NCI-H1092 treated with DMSO at 0.1 percent for 48 hours (cell line): Measurements from ENCODE around the gene TMEM258.

Experiments
- DNase-seq: peaks from one replicate; lab custom pipeline; 2025; lab: John Stamatoyannopoulos, UW

The TMEM258 gene

DNA sequence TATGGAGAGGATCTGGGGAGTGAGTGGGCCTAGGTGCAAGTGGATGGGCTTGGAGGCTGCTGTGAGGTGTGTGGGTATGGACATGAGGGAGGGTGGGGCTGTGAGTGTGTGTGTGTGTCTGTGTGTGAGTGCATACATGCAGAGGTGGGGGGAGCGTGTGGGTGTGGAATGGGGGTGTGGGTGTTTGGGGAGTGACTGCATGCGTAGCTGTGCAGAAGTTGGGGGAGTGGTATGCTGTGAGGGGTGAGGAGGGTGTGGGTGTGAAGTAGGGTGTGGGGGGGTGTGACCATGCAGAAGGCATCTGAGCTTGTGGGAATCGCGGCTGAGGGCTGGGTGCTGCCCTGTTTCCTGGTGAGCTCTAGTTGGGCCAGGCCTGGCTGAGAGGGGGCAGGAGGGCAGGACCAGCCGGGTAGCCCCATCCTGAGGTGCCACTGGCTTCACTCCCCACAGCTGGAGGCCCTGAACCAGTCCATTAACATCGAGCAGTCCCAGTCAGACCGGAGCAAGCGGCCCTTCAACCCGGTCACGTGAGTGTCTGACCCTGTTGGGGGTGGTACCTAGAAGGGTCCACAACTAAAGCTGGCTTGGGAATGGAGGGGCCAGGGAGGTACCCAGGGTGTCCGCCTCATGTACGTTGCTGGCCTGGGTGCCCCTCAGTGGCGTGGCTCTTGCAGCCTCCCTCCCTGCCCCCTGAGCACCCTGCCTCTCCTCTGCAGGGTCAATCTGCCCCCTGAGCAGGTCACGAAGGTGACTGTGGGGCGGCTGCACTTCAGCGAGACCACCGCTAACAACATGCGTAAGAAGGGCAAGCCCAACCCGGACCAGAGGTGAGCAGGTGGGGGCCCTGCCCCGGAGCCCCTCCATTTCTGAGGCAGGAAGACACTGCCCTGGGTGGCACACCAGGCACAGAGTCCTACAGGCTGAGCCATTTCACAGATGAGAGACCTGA is 16.5 kb downstream of the TMEM258 start:
- DNase-seq, result no peak

DNA sequence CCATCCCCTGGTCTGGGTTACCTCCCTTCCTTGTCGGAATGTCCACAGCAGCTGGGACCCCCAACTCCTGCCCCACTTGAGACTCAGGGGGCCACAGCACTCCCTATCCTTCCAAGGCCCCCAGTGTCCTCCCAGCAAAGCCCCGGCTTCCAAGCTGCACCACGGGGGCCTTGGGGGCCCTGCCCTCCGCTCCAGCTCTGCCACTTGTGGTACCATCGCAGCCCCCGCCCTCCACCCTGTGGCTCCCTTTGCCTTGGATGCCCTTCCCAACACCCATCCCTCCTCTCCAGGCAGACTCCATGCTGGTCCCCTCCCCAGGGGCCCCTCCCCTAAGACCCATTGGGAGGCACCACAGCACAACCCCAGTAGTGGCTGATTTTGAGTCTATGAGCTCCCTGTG is 17.3 kb downstream of the TMEM258 start:
- DNase-seq, result no peak

DNA sequence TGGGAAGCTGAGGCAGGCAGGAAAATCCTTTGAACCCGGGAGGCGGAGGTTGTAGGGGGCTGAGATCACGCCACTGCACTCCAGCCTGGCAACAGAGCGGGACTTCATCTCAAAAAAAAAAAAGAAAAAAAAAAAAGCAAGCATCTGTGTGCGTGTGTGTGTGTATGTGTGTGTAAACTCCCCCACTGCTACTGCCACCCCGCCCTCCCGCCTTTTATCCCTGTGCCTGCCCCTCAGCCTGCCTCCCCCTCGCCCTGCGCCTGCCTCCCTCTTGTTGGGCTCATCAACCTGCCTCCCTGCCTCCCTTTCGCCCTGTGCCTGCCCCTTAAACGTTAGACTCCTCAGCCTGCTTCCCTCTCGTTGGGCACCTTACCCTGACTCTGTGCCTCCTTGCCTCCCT is 18.0 kb downstream of the TMEM258 start:
- no peak for DNase-seq

DNA sequence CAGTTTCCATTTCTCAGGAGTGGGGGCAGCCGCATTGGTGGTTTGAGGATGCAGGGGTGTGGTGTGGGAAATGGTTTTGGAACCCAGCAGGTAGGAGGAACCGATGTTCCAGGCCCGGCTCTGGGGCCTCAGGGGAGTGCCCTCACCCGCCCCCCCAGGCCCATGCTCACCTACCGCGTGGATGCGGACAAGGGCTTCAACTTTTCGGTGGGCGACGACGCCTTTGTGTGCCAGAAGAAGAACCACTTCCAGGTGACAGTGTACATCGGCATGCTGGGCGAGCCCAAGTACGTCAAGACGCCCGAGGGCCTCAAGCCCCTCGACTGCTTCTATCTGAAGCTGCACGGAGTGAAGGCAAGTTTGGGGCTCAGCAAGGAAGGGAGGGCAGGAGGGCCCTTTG is 18.6 kb downstream of the TMEM258 start:
- DNase-seq, result no peak

DNA sequence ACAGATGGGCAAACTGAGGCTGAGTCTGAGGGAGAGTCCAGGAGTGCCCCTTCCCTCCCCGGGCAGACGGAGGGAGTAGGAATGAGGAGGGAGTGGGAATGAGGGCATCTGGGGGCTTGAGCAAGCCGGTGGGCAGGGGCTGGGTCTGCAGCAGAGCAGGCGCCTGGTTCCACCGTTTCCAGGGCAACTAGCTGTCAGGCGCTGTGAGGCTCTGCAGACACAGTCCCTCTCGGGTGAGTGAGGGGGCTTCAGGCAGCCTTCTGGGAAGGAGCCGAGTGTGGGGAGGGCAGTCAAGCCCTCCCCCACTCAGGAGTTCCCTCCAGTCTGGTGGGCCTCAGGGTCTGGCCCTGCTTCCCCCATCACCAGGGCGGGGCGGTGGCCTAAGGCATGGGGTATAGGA is 19.0 kb downstream of the TMEM258 start:
- no peak for DNase-seq

DNA sequence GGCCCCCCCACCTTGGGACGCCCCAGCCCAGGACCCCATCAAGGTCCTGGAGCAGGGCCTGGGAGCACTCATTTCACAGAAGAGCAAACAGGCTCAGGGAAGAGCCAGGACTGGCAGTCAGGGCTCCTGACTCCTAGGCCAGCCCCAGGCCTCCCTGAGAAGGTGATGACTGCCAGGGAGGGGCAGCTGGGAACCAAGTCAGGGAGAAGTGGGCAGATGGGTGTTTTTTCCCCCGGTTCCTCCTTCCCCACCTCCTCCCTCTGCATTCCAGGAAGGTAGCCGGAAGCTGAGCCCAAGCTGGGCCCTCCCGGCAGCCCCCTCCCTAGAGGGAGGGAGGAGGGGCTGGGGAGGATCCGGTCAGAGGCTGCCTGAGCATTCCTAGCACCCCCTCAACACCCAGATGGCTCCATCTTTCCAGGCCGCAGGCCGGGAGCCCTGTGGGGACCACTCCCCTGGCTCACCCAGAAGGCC is 20.4 kb downstream of the TMEM258 start:
- no peak for DNase-seq

DNA sequence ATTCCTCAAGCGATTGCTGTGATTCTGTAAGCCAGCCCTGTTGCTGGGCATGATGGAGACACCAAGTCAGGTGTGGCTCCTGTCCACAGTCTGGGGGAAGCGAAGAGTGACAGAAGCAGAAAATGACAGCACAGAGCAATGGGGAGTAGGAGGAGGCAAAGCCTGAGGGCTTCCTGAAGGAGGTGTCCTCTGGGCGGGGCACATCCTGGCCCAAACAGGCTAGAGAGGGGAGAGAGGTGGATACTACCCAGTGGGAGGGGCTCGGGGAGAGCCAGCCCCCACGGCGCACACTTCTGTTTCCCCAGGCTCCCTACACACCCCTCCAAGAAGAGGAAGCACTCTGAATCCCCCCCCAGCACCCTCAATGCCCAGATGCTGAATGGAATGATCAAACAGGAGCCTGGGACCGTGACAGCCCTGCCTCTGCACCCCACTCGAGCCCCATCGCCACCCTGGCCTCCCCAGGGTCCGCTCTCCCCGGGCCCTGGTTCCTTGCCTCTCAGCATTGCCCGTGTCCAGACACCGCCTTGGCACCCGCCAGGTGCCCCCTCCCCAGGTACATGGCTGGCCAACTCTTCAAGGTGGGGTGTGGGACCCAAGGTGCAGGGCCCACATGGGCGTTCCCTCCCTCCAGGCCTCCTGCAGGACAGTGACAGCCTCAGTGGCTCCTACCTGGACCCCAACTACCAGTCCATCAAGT is 21.1 kb downstream of the TMEM258 start:
- DNase-seq, result no peak

DNA sequence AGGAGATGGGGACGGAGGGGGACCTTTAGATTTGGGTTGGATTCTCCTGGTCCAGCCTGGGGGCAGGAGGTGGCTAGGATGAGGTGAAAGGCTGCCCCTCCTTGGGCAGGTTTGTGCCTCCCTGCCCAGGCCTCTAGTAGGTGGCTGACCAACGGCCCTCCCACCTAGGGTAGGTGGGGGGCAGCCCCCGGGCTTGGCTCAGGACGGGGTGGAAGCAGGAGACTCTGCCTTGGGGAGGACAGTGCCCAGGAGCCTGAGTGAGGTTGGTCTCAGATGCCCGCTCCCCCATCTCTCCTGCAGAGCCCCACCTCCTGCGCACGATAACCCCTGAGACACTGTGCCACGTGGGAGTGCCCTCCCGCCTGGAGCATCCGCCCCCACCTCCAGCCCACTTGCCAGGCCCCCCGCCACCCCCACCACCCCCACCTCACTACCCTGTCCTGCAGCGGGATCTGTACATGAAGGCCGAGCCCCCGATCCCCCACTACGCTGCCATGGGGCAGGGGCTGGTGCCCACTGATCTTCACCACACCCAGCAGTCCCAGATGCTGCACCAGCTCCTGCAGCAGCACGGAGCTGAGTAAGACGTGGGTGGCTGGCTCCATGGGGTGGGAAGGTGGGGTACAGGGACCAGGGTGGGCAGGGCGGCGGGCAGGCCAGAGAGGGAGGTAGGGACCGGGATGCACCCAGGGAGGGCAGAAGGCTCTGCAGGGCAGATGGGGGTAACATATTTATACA is 22.3 kb downstream of the TMEM258 start:
- DNase-seq, result no peak

DNA sequence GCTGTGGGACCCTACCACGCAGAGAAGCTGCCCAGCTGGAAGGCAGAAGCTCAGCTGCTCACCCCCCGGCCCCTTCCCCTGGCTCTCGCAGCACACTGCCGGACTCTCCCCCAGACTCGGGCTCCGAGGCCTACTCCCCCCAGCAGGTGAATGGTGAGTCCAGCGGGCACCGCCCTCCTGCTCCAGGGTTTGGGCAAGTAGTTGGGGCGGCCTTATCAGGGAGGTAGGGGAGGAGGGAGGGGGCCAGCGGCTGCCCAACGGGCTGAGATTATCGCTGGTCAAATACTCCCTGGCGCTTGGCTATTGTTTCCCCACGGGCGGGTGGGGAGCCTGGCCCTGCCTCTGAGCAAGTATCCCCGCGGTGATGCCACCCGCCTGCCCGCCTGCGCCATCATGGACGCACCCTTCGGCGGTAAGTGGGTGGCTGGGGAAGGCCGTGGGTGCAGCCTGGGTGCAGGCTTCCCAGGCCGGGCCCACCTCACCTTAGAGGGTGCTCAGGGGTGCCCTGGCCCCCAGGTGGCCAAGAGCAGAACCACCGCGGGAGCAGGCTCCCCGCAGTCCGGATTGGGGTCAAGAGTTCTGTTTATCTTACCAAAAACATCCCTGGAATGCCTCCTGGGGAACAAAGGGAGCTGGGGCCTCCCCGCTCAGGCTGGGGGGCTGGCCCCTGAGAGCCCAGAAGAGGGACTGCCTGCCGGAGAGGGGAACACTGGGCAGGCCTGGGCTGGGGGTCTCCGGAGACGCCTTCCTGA is 23.1 kb downstream of the TMEM258 start:
- DNase-seq, result no peak

DNA sequence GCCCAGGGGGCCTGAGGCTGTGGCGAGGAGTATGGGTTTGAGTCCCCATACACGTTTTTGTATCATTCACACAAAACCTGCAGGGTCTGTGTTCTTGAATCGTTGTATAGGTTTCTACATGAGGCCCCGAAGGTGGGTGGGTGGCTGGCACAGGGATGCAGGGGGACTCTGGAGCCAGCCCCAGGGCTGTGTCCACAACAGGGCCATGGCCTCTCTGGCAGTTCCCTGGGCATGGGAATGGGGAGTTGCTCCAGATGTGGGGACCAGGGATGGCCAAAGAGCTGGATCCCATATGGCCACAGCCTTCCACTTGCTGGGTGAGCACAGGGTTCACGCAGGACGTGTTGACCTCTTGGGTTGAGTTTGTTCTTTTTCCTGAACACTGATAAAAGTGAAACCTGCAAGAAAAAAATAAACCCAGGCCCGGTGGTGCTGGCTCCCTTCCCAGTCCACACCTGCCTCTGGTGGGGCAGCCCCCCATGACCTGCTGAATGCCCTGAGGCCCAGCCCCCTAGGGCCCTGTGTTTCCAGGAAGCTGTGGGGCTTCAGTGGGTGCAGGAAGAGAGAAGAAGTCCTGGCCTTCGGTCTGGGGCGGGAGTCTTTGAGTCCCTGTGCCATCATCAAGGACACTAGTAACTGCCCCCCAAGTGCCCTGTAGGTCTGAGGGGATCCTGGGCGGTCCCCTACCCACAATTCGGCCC is 23.9 kb downstream of the TMEM258 start:
- no peak for DNase-seq

DNA sequence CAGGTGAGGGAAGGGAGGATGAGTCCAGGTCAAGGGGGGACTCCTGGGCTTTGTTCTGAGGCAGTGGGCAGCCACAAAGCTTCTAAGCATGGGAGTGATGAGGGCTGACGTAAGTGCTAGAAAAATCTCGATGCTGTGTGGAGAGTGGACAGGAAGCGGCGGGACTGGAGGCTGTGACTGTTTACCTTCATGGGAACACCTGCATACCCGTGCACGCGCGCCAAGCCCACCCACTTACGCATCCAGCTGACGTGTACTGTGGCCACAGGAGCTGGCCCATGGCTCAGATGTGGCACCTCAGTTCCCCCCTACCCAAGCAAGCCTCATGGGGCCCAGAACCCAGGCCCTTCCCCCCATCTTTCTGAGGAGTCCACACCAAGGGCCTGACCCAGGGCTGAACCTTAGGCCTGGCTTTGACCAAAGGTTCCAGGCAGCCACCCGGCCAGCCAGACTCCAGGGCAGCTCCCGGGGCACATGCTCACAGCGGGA is 26.0 kb downstream of the TMEM258 start:
- DNase-seq, result no peak

DNA sequence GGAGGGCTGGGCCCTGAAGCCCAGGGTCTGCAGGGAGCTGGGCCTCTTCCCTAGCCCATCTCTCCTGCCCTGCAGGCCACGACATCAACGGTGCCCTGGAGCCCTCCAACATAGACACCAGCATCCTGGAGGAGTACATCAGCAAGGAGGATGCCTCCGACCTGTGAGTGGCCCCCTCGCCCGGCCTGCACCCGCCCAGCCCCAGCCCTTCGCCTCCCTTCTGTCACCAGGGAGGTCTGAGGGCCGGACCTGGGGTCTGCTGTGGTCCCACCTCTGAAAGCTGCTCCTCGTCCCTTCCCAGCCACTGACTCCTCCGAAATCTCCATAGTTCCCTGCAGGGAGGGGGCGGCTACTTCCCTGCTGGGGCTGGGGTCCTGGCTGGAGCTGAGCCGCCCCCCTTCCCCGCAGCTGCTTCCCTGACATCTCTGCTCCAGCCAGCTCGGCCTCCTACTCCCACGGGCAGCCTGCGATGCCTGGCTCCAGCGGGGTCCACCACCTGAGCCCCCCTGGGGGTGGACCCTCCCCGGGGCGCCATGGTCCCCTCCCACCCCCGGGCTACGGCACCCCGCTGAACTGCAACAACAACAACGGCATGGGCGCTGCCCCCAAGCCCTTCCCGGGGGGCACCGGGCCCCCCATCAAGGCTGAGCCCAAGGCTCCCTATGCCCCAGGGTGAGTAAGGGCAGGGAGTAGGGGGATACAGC is 26.7 kb downstream of the TMEM258 start:
- DNase-seq, result no peak

DNA sequence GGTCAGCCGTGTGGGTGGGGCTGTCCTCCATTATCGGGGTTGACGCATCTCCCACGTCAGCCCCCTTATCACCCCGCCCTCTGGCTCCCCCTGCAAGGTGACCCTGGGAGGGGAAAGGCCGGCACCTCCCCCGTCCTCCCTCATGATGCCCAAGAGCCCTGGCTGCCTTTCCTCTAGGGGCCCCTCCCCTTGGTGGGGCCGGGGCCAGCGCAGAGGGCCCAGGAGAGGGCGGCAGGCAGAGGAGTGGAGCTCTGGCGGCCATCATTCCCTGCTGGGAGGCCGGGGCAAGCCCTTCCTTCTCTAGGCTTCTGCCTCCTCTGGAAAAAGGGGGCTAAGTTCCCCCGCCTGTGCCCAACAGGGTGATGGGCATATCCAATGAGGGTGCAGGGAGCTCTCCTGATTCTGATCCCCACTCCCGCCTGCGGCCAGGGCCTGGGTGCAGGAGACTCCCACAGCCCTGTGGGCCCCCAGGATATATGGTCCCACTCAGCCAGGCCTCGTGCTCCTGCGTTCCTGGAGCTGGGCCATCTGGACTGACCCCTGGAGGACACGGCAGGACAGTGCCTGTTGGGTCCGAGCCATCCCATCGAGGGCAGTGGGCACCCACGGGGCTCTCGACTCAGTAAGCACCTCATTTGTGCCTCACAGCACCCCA is 27.7 kb downstream of the TMEM258 start:
- no peak for DNase-seq

DNA sequence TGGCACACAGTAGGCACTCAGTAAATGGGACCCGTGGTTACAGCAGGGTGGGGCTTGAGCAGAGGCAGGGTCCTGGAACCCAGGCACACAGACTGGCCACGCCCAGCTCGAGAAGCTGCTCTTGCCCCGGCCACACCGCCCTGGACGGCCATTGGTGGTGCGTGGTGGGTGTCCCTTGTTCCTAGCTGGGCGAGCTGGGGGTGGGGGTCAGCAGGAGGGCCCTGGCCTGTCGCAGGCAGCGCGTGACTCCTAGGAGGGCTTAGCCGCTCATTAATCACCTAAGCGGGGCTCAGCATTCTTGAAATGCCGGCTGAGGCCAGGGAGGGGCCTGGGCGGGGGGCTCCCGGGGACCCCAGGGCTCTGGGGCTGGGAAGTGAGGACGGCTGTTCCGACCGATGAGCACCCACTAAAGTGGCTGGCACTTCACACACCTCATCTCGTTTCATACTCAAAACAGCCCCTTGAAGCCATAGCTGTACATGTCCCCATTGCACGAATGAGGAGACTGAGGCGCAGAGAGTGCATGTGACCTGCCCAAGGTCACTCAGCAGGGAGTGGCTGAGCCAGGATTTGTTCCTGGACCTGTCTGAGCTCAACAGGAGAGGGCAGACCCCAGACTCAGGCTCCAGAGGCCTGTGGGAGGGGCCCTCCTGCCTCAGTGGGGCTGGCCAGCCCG is 28.3 kb downstream of the TMEM258 start:
- DNase-seq, result no peak

DNA sequence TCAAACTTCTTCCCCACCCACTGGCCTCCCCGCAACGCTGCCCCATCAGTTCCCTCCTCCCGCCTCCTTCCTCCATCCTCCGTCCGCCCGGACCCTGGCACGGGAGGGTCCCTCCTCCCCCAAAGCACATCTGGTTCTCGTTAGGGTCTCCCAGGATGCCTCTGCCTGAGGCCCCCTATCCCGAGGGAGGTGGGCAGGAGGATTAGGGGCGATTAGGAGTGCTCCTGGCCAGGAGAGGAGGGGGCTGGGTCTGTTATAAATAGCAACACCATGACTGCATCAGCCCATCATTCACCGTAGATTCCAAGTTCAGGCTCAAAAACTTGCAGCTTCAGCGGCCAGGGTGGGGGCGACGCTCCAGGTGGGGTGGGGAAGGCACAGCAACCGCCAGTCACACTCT is 29.6 kb downstream of the TMEM258 start:
- no peak for DNase-seq

DNA sequence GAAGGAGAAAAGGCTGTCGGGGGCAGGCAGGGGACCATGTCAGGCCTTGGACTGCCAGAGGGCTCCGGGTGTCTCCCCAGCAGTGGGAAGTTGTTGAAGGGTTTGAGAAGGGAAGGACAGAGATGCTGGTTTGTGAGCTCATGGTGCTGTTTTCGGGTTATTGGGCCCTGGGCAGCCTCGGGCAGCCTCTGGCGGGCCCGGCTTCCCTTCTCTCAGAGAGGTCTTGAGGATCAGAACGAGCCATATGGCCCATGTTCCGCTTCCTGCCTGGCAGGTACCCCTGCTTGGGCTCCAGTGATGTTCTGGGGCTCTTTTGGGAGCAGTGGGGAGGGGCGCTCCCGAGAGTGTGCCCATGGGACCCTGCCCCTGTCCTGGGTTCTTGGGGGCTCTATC is 30.2 kb downstream of the TMEM258 start:
- no peak for DNase-seq

DNA sequence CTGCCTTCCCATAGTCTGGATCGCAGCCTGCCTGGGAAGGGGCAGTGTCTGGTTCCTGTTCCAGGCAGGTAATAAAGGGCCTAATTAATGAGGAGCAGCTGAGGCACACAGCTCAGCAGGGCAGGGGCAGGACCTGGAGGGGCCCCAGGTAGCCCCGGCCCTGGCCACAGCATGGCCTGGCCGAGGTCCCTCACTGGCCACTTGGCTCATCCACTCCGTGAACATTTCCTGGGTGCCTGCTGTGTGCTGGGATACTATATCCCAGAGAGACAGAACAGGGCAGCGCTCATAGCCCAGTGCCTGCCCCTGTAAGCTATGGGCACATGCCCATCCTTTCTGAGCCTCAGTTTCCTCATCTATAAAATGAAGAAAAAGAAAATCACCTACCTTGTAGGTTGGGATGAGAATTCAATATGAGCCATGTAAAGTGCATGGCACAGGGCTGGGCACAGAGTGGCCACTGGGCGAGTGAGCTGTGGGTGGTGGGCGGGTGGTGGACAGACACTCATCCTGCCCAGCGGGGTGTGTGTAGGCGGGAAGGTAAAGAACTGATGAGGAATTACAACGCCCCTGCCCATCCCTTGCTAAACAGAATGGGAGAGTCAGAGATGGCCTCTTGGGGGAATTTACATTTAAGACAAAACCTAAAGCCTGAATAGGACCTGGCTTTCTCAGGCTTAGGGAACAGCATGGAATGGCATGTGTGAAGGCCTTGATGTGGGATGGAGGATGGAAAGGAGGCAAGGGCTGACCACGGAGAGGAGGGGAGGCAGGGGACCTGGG is 30.8 kb downstream of the TMEM258 start:
- DNase-seq, result no peak

DNA sequence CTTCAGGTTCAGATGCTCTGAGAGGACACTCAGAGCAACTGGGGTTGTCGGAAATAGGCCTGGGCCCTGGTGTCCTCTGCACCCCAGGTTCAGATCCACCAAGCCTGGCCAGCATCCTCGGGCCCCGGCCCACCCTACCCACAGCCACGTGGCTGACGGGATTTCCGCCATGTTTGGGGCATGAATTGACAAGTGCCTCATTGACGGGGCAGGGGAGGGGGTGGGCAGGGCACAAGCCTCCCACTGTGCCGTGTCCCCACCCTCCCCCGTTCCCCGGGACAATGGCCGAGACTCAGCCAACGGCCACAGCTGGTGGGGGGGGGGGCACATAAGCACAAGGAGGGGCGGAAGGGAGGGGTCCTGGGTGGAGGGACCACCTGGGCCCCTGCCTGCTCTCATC is 31.5 kb downstream of the TMEM258 start:
- DNase-seq, result no peak
